HAP-1 (cell line): ENCODE measurements around the gene OIT3.

Experiments used
- DNase-seq, 2 experiments: peaks; one replicate each; pipeline ENCODE4 v3.0.0-alpha.2; 2016 to 2020; ENCODE audit warnings: low spot score in 2 of 2
- H3K27me3 ChIP-seq: fragments of 250-450 bp; sonication (Bioruptor Pico); 2 replicates; pipeline ENCODE4 v1.5.1; 2020; ENCODE audit warnings: low read depth, mild to moderate bottlenecking, moderate library complexity
- H3K36me3 ChIP-seq: fragments of 250-450 bp; sonication (Bioruptor Pico); replicated peaks from 2 replicates; pipeline ENCODE4 v1.5.1; 2020; ENCODE audit warnings: mild to moderate bottlenecking
- H3K4me1 ChIP-seq: fragments of 250-450 bp; sonication (Bioruptor Pico); 2 replicates; pipeline ENCODE4 v1.5.1; 2020; ENCODE audit warnings: mild to moderate bottlenecking
- H3K4me3 ChIP-seq: fragments of 250-450 bp; sonication (Bioruptor Pico); 2 replicates; pipeline ENCODE4 v1.5.1; 2020; ENCODE audit warnings: mild to moderate bottlenecking, moderate library complexity
- H3K9me3 ChIP-seq: fragments of 250-450 bp; sonication (Bioruptor Pico); 2 replicates; pipeline ENCODE4 v1.5.1; 2020; ENCODE audit warnings: mild to moderate bottlenecking, moderate library complexity
- in situ Hi-C: fragments of 300-500 bp; cut with MboI; formaldehyde crosslinking; loops from 3 replicates; pipeline ENCODE4 v1.14.3; 2020; ENCODE audit warnings: low sequenced_read_pairs, inconsistent platforms, mixed read lengths

OIT3 gene

GRCh38 chr10:72893136-72893798 lies at the start of gene OIT3:
Gene OIT3, plus strand, starts transcription at chr10:72893739. Its CDS starts 60 bp downstream, at chr10:72893799.
- no peak within 1 kb of the TSS for H3K4me3 ChIP-seq
- no peaks in the 10 kb centered on the region for H3K9me3 ChIP-seq
- H3K4me1 ChIP-seq: no peaks in the 10 kb centered on the region
- peaks cover 13% of the 10 kb centered on the region for H3K27me3 ChIP-seq
- in situ Hi-C loops: no loop called here
- no peaks in the 10 kb centered on the region for H3K36me3 ChIP-seq
- DNase-seq: no peak

GRCh38 chr10:72846238-72846637 lies 47.3 kb upstream of the OIT3 start:
- no peaks in the 10 kb centered on the region for H3K4me1 ChIP-seq
- no peak for DNase-seq
- H3K9me3 ChIP-seq: no peaks in the 10 kb centered on the region; the same call in 1 of the 2 replicates
- no peaks in the 10 kb centered on the region for H3K36me3 ChIP-seq
- in situ Hi-C loops: no loop called here
- H3K4me3 ChIP-seq: no peak overlapping the region
- no peaks in the 10 kb centered on the region for H3K27me3 ChIP-seq

GRCh38 chr10:72847681-72848080 lies 45.9 kb upstream of the OIT3 start:
- Histone ChIP-seq H3K4me1 (no peaks in the 10 kb centered on the region), H3K27me3 (no peaks in the 10 kb centered on the region), H3K36me3 (no peaks in the 10 kb centered on the region), H3K9me3 (no peaks in the 10 kb centered on the region; the same call in 1 of the 2 replicates), H3K4me3 (no peak overlapping the region)
- no peak for DNase-seq
- in situ Hi-C loops: no loop called here

GRCh38 chr10:72850861-72851260 lies 42.7 kb upstream of the OIT3 start:
- in situ Hi-C loops: no loop called here
- no peak for DNase-seq
- no peaks in the 10 kb centered on the region; the same call in 1 of the 2 replicates for H3K9me3 ChIP-seq
- H3K4me3 ChIP-seq: no peak overlapping the region
- no peaks in the 10 kb centered on the region for H3K4me1 ChIP-seq
- H3K36me3 ChIP-seq: no peaks in the 10 kb centered on the region
- H3K27me3 ChIP-seq: no peaks in the 10 kb centered on the region

- Histone ChIP-seq H3K9me3 (no peaks in the 10 kb centered on the region; the same call in 1 of the 2 replicates), H3K36me3 (no peaks in the 10 kb centered on the region), H3K4me3 (no peak overlapping the region), H3K4me1 (no peaks in the 10 kb centered on the region), H3K27me3 (no peaks in the 10 kb centered on the region)
- no peak for DNase-seq
- in situ Hi-C loops: no loop called here
Observed at GRCh38 chr10:72851509-72851908, 42.0 kb upstream of the OIT3 start.

- Histone ChIP-seq H3K36me3 (no peaks in the 10 kb centered on the region), H3K27me3 (no peaks in the 10 kb centered on the region), H3K4me3 (no peak overlapping the region), H3K9me3 (no peaks in the 10 kb centered on the region; the same call in 1 of the 2 replicates), H3K4me1 (no peaks in the 10 kb centered on the region)
- no peak for DNase-seq
- in situ Hi-C loops: no loop called here
Observed at GRCh38 chr10:72852508-72852907, 41.0 kb upstream of the OIT3 start.

- in situ Hi-C loops: no loop called here
Observed at GRCh38 chr10:72855129-72855528, 38.4 kb upstream of the OIT3 start.

GRCh38 chr10:72855790-72856189 lies 37.7 kb upstream of the OIT3 start:
- H3K4me3 ChIP-seq: no peak overlapping the region
- H3K9me3 ChIP-seq: no peaks in the 10 kb centered on the region; the same call in 1 of the 2 replicates
- no peaks in the 10 kb centered on the region for H3K4me1 ChIP-seq
- no peak for DNase-seq
- no peaks in the 10 kb centered on the region for H3K27me3 ChIP-seq
- in situ Hi-C loops: no loop called here
- 0 out of 2 replicates have a peak, but pooled peaks cover 2% of the 10 kb centered on the region for H3K36me3 ChIP-seq

More at GRCh38 chr10:72855129-72855528, 38.4 kb upstream of the OIT3 start:
- no peaks in the 10 kb centered on the region for H3K27me3 ChIP-seq
- no peak overlapping the region for H3K4me3 ChIP-seq
- H3K9me3 ChIP-seq: no peaks in the 10 kb centered on the region; the same call in 1 of the 2 replicates
- no peaks in the 10 kb centered on the region for H3K4me1 ChIP-seq
- no peak for DNase-seq
- H3K36me3 ChIP-seq: 0 out of 2 replicates have a peak, but pooled peaks cover 2% of the 10 kb centered on the region

- Histone ChIP-seq H3K4me1 (no peaks in the 10 kb centered on the region), H3K27me3 (no peaks in the 10 kb centered on the region), H3K4me3 (no peak overlapping the region), H3K36me3 (0 out of 2 replicates have a peak, but pooled peaks cover 2% of the 10 kb centered on the region), H3K9me3 (no peaks in the 10 kb centered on the region)
- in situ Hi-C loops: no loop called here
- no peak for DNase-seq
Observed at GRCh38 chr10:72858067-72858466, 35.5 kb upstream of the OIT3 start.

GRCh38 chr10:72862957-72863356 lies 30.6 kb upstream of the OIT3 start:
- no peaks in the 10 kb centered on the region for H3K4me1 ChIP-seq

GRCh38 chr10:72875250-72876055 lies 18.1 kb upstream of the OIT3 start:
- Histone ChIP-seq H3K36me3 (0 out of 2 replicates have a peak, but pooled peaks cover 6% of the 10 kb centered on the region), H3K4me3 (no peak overlapping the region), H3K27me3 (no peaks in the 10 kb centered on the region), H3K9me3 (no peaks in the 10 kb centered on the region), H3K4me1 (no peaks in the 10 kb centered on the region)
- in situ Hi-C loops: no loop called here
- DNase-seq: peak in 1 of 2 experiments; percentile 36

More at GRCh38 chr10:72862957-72863356, 30.6 kb upstream of the OIT3 start:
- Histone ChIP-seq H3K27me3 (no peaks in the 10 kb centered on the region), H3K36me3 (0 out of 2 replicates have a peak, but pooled peaks cover 2% of the 10 kb centered on the region), H3K9me3 (no peaks in the 10 kb centered on the region), H3K4me3 (no peak overlapping the region)
- in situ Hi-C loops: no loop called here
- no peak for DNase-seq

- Histone ChIP-seq H3K4me1 (no peaks in the 10 kb centered on the region), H3K27me3 (no peaks in the 10 kb centered on the region), H3K9me3 (no peaks in the 10 kb centered on the region), H3K4me3 (no peak overlapping the region), H3K36me3 (0 out of 2 replicates have a peak, but pooled peaks cover 6% of the 10 kb centered on the region)
- in situ Hi-C loops: no loop called here
- no peak for DNase-seq
Observed at GRCh38 chr10:72879245-72879644, 14.3 kb upstream of the OIT3 start.

- no peaks in the 10 kb centered on the region for H3K4me1 ChIP-seq
- H3K9me3 ChIP-seq: no peaks in the 10 kb centered on the region
- no peak overlapping the region for H3K4me3 ChIP-seq
- in situ Hi-C loops: no loop called here
- 0 out of 2 replicates have a peak, but pooled peaks cover 6% of the 10 kb centered on the region for H3K36me3 ChIP-seq
- no peaks in the 10 kb centered on the region for H3K27me3 ChIP-seq
- DNase-seq: no peak
Observed at GRCh38 chr10:72881291-72881690, 12.2 kb upstream of the OIT3 start.

- no peak for DNase-seq
- in situ Hi-C loops: no loop called here
- Histone ChIP-seq H3K9me3 (no peaks in the 10 kb centered on the region), H3K4me3 (no peak overlapping the region), H3K36me3 (no peaks in the 10 kb centered on the region), H3K4me1 (no peaks in the 10 kb centered on the region), H3K27me3 (no peaks in the 10 kb centered on the region)
Observed at GRCh38 chr10:72883861-72884260, 9.7 kb upstream of the OIT3 start.
